HepG2 (cell line): ENCODE measurements around the gene TOB1. TPM values are rescaled to one million over a fixed set of nuclear protein-coding genes. Genes with fewer than 3 reads are reported as not detected.

Experiments
- CBX1 ChIP-seq: IDR thresholded peaks from one replicate; pipeline ENCODE4 v1.6.1; 2016; ENCODE audit warnings: antibody characterized with exemption, low read depth
- KAT8 ChIP-seq: IDR thresholded peaks from 2 replicates; pipeline ENCODE4 v1.6.1; 2016; ENCODE audit warnings: missing genetic modification reagents, missing compliant biosample characterization
- KLF9 ChIP-seq: IDR thresholded peaks from 2 replicates; pipeline ENCODE4 v1.6.1; 2016; ENCODE audit warnings: low read depth
- MXD4 ChIP-seq: IDR thresholded peaks from 2 replicates; pipeline ENCODE4 v1.6.1; 2016; ENCODE audit warnings: mild to moderate bottlenecking, missing biosample characterization, missing genetic modification reagents
- PAX8 ChIP-seq: sonication (generic); formaldehyde crosslinking; IDR thresholded peaks from 2 replicates; pipeline ENCODE4 v1.8.0; 2022; ENCODE audit warnings: mild to moderate bottlenecking, missing genetic modification reagents, borderline replicate concordance
- SRSF4 ChIP-seq: fragments of 200-400 bp; formaldehyde crosslinking; IDR thresholded peaks from one replicate; pipeline ENCODE4 v1.6.1; 2018; ENCODE audit warnings: mild to moderate bottlenecking, low read depth, low read length, moderate library complexity; ENCODE audit not compliant: poor library complexity, severe bottlenecking
- ZFP36L2 ChIP-seq: sonication (generic); formaldehyde crosslinking; IDR thresholded peaks from 2 replicates; pipeline ENCODE4 v1.4.0; 2020; ENCODE audit warnings: missing genetic modification reagents
- ZNF263 ChIP-seq: sonication (generic); formaldehyde crosslinking; IDR thresholded peaks from 2 replicates; pipeline ENCODE4 v1.4.0; 2020; ENCODE audit warnings: missing genetic modification reagents
- ZNF430 ChIP-seq: sonication (generic); formaldehyde crosslinking; IDR thresholded peaks from 2 replicates; pipeline ENCODE4 v1.9.0; 2021; ENCODE audit warnings: mild to moderate bottlenecking, missing genetic modification reagents
- ZNF546 ChIP-seq: sonication (generic); formaldehyde crosslinking; conservative IDR thresholded peaks from 2 replicates; pipeline ENCODE4 v1.8.1; 2023; ENCODE audit warnings: mild to moderate bottlenecking, missing genetic modification reagents
- ZNF562 ChIP-seq: sonication (generic); formaldehyde crosslinking; IDR thresholded peaks from 2 replicates; pipeline ENCODE4 v1.8.0; 2022; ENCODE audit warnings: missing genetic modification reagents, borderline replicate concordance
- ZNF746 ChIP-seq: sonication (generic); formaldehyde crosslinking; IDR thresholded peaks from 2 replicates; pipeline ENCODE4 v1.8.0; 2022; ENCODE audit warnings: mild to moderate bottlenecking, missing genetic modification reagents
- ZNF878 ChIP-seq: sonication (generic); formaldehyde crosslinking; IDR thresholded peaks from 2 replicates; pipeline ENCODE4 v1.8.1; 2023; ENCODE audit warnings: mild to moderate bottlenecking, missing genetic modification reagents, moderate library complexity
- polyA plus RNA-seq, 8 experiments: library from polyadenylated mRNA; depleted of rRNA in 3 of 8; stranded (reverse) in 7 of 8; unstranded in 1 of 8; fragments of >200 nt; fragmentation: Illumina TruSeq in 4 of 8; extraction: Trizol in 4 of 8; gene quantifications; 2 replicates each; pipeline versions ENCODE4 v1.2.1 to v1.2.3, GENCODE V29; 2011 to 2016; ENCODE audit warnings: low read depth in 4 of 8, missing spikeins in 1 of 8, mixed read lengths in 1 of 8; ENCODE audit not compliant: insufficient read depth in 1 of 8
- total RNA-seq, 5 experiments: library from RNA; depleted of rRNA; stranded (reverse); fragments of >200 nt; fragmentation: Illumina TruSeq; extraction: Trizol; gene quantifications; 2 replicates each; pipeline ENCODE4 v1.2.3, GENCODE V29; 2016; ENCODE audit warnings: low read depth in 1 of 5
- TF ChIP-seq, protein P1 (sequence below): sonication (generic); formaldehyde crosslinking; conservative IDR thresholded peaks from 2 replicates; pipeline ENCODE4 v1.4.0; 2020; ENCODE audit warnings: missing genetic modification reagents
- TF ChIP-seq, protein P2 (sequence below): sonication (generic); formaldehyde crosslinking; IDR thresholded peaks from 2 replicates; pipeline ENCODE4 v1.5.0; 2020; ENCODE audit warnings: mild to moderate bottlenecking, missing genetic modification reagents
- TF ChIP-seq, protein P3 (sequence below): sonication (generic); formaldehyde crosslinking; IDR thresholded peaks from 2 replicates; pipeline ENCODE4 v1.5.1; 2020; ENCODE audit warnings: mild to moderate bottlenecking, missing genetic modification reagents, borderline replicate concordance

The TOB1 gene
- total and polyA plus RNA-seq, 2 of the 13 experiments (the other 11 are each of a cell fraction or from before 2014, with no cell fraction given) = 21.9 to 57.7 TPM

DNA sequence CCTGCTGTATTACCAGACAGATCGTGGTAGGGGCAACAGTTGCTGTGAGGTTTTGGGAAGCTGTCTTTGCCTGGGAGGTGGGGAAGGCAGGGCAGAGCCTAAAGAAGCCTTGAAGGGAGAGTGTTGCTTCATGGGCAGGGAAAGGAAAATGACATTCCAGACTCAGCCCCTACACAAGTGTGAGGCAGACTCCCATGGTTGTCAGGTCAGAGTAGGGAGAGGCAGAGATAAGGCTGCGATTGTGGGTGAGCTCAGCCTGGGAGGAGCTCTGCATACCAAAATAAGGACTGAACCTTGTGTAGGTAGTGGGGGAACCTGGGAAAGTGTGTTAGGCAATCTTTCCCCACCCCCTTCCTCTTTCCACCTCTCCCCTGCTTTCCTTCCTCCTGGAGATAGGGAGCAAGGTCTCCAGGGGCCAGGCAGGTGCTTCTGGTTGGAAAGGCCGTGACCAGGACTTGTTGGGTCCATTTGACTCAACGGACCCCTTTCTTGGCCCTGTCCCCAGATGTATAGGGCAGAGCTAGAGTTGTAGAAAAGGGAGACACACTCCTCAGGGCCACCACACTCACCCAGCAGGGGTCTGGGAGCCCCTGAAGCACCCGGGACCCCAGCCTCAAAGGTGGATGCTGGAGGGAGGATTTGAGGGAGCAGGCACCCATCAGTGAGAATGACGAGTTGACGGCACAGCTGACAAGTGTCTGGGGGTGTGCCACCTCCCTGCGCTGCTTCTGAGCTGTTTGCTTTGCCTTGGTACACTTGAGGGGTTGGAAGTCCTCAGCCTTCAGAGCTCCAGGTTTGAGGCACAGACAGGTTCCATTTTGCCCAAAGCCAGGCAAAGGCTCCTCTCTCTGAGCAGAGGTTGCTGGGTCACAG is 18.5 kb upstream of the TOB1 start (continued):
- TF ChIP-seq ZNF263 (CRISPR knock-in tag) (peak; percentile 63), KLF9 (CRISPR knock-in tag) (no peak), SRSF4 (no peak), CBX1 (peak; percentile 17), KAT8 (CRISPR knock-in tag) (peak; percentile 80), ZFP36L2 (CRISPR knock-in tag) (no peak), ZNF878 (no peak), ZNF746 (peak; percentile 75; the same call in 1 of the 2 replicates), PAX8 (no peak), ZNF562 (CRISPR knock-in tag) (no peak), ZNF546 (no peak), ZNF430 (CRISPR knock-in tag) (peak; percentile 75; the same call in 1 of the 2 replicates), MXD4 (peak; percentile 71; the same call in 1 of the 2 replicates)
- TF ChIP-seq, protein P1, sequence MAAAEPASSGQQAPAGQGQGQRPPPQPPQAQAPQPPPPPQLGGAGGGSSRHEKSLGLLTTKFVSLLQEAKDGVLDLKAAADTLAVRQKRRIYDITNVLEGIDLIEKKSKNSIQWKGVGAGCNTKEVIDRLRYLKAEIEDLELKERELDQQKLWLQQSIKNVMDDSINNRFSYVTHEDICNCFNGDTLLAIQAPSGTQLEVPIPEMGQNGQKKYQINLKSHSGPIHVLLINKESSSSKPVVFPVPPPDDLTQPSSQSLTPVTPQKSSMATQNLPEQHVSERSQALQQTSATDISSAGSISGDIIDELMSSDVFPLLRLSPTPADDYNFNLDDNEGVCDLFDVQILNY (CRISPR knock-in tag) = no peak
- TF ChIP-seq, protein P2, sequence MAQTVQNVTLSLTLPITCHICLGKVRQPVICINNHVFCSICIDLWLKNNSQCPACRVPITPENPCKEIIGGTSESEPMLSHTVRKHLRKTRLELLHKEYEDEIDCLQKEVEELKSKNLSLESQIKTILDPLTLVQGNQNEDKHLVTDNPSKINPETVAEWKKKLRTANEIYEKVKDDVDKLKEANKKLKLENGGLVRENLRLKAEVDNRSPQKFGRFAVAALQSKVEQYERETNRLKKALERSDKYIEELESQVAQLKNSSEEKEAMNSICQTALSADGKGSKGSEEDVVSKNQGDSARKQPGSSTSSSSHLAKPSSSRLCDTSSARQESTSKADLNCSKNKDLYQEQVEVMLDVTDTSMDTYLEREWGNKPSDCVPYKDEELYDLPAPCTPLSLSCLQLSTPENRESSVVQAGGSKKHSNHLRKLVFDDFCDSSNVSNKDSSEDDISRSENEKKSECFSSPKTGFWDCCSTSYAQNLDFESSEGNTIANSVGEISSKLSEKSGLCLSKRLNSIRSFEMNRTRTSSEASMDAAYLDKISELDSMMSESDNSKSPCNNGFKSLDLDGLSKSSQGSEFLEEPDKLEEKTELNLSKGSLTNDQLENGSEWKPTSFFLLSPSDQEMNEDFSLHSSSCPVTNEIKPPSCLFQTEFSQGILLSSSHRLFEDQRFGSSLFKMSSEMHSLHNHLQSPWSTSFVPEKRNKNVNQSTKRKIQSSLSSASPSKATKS (CRISPR knock-in tag) = no peak
- TF ChIP-seq, protein P3, sequence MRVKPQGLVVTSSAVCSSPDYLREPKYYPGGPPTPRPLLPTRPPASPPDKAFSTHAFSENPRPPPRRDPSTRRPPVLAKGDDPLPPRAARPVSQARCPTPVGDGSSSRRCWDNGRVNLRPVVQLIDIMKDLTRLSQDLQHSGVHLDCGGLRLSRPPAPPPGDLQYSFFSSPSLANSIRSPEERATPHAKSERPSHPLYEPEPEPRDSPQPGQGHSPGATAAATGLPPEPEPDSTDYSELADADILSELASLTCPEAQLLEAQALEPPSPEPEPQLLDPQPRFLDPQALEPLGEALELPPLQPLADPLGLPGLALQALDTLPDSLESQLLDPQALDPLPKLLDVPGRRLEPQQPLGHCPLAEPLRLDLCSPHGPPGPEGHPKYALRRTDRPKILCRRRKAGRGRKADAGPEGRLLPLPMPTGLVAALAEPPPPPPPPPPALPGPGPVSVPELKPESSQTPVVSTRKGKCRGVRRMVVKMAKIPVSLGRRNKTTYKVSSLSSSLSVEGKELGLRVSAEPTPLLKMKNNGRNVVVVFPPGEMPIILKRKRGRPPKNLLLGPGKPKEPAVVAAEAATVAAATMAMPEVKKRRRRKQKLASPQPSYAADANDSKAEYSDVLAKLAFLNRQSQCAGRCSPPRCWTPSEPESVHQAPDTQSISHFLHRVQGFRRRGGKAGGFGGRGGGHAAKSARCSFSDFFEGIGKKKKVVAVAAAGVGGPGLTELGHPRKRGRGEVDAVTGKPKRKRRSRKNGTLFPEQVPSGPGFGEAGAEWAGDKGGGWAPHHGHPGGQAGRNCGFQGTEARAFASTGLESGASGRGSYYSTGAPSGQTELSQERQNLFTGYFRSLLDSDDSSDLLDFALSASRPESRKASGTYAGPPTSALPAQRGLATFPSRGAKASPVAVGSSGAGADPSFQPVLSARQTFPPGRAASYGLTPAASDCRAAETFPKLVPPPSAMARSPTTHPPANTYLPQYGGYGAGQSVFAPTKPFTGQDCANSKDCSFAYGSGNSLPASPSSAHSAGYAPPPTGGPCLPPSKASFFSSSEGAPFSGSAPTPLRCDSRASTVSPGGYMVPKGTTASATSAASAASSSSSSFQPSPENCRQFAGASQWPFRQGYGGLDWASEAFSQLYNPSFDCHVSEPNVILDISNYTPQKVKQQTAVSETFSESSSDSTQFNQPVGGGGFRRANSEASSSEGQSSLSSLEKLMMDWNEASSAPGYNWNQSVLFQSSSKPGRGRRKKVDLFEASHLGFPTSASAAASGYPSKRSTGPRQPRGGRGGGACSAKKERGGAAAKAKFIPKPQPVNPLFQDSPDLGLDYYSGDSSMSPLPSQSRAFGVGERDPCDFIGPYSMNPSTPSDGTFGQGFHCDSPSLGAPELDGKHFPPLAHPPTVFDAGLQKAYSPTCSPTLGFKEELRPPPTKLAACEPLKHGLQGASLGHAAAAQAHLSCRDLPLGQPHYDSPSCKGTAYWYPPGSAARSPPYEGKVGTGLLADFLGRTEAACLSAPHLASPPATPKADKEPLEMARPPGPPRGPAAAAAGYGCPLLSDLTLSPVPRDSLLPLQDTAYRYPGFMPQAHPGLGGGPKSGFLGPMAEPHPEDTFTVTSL = no peak
